Neuronal stem cell (in vitro differentiated cells): ENCODE results near the gene DCLRE1C.

Source experiments
- DNase-seq: peaks from one replicate; pipeline ENCODE4 v3.0.0-alpha.2; 2013; ENCODE audit warnings: low spot score
- H2AFZ ChIP-seq: one replicate; pipeline ENCODE4 v1.6.1; 2013; ENCODE audit warnings: mild to moderate bottlenecking, low read length, inconsistent platforms
- H2AK5ac ChIP-seq: 2 replicates; pipeline ENCODE4 v1.6.1; 2013; ENCODE audit warnings: low read depth, mild to moderate bottlenecking, inconsistent platforms, low read length, moderate library complexity, mixed read lengths
- H2BK120ac ChIP-seq: 2 replicates; pipeline ENCODE4 v1.6.1; 2013; ENCODE audit warnings: low read depth, mild to moderate bottlenecking, inconsistent platforms, low read length, moderate library complexity, mixed read lengths
- H2BK12ac ChIP-seq: one replicate; pipeline ENCODE4 v1.6.1; 2013; ENCODE audit warnings: low read length, inconsistent platforms
- H2BK15ac ChIP-seq: 2 replicates; pipeline ENCODE4 v1.6.1; 2013; ENCODE audit warnings: mild to moderate bottlenecking, low read length, inconsistent platforms, mixed read lengths
- H2BK5ac ChIP-seq: one replicate; pipeline ENCODE4 v1.6.1; 2013; ENCODE audit warnings: inconsistent platforms, mild to moderate bottlenecking, low read length, moderate library complexity
- H3K14ac ChIP-seq: one replicate; pipeline ENCODE4 v1.6.1; 2013; ENCODE audit warnings: low read length, inconsistent platforms
- H3K18ac ChIP-seq: 2 replicates; pipeline ENCODE4 v1.6.1; 2013; ENCODE audit warnings: low read length, inconsistent platforms
- H3K23ac ChIP-seq: 2 replicates; pipeline ENCODE4 v1.6.1; 2013; ENCODE audit warnings: low read depth, mild to moderate bottlenecking, mixed read lengths, low read length, inconsistent platforms; ENCODE audit not compliant: poor library complexity
- H3K27ac ChIP-seq: replicated peaks from 3 replicates; pipeline ENCODE4 v1.5.1; 2013; ENCODE audit warnings: low read length, inconsistent platforms
- H3K27me3 ChIP-seq, 3 experiments: 2 replicates each; pipeline ENCODE4 v1.6.1; 2013; ENCODE audit warnings: low read length in 3 of 3, mild to moderate bottlenecking in 2 of 3, inconsistent platforms in 1 of 3, low read depth in 1 of 3, mixed read lengths in 1 of 3, moderate library complexity in 1 of 3; ENCODE audit not compliant: control insufficient read depth in 3 of 3, insufficient read depth in 3 of 3
- H3K36me3 ChIP-seq, 2 donors: replicated peaks in 1 of 2; 2 replicates each; pipeline ENCODE4 v1.6.1; 2013; ENCODE audit warnings: low read length in 2 of 2; ENCODE audit not compliant: control insufficient read depth in 2 of 2, insufficient read depth in 2 of 2
- H3K4ac ChIP-seq: 2 replicates; pipeline ENCODE4 v1.6.1; 2013; ENCODE audit warnings: inconsistent platforms, mild to moderate bottlenecking, low read length, moderate library complexity
- H3K4me1 ChIP-seq, 2 donors: 1 replicate in 1 of 2; 2 replicates in 1 of 2; pipeline ENCODE4 v1.6.1; 2013; ENCODE audit warnings: low read length in 2 of 2, low read depth in 1 of 2; ENCODE audit not compliant: control insufficient read depth in 2 of 2, insufficient read depth in 1 of 2
- H3K4me2 ChIP-seq: one replicate; pipeline ENCODE4 v1.6.1; 2013; ENCODE audit warnings: mild to moderate bottlenecking, low read length, inconsistent platforms; ENCODE audit not compliant: insufficient read depth, poor library complexity, severe bottlenecking
- H3K4me3 ChIP-seq, 2 donors: 2 replicates each; pipeline ENCODE4 v1.5.1; 2013; ENCODE audit warnings: low read length in 2 of 2, mild to moderate bottlenecking in 2 of 2, inconsistent platforms in 1 of 2, moderate library complexity in 1 of 2
- H3K79me1 ChIP-seq: one replicate; pipeline ENCODE4 v1.6.1; 2013; ENCODE audit warnings: low read depth, mild to moderate bottlenecking, inconsistent platforms, low read length, moderate library complexity
- H3K9ac ChIP-seq: one replicate; pipeline ENCODE4 v1.6.1; 2013; ENCODE audit warnings: mild to moderate bottlenecking, low read depth, low read length, inconsistent platforms; ENCODE audit not compliant: poor library complexity
- H3K9me3 ChIP-seq, 2 donors: replicated peaks in 1 of 2; 2 replicates each; pipeline versions ENCODE3 to v1.6.1; 2013; ENCODE audit warnings: low read length in 2 of 2, mild to moderate bottlenecking in 2 of 2, inconsistent platforms in 1 of 2, low read depth in 1 of 2, mixed read lengths in 1 of 2, moderate library complexity in 1 of 2; ENCODE audit not compliant: control insufficient read depth in 2 of 2, insufficient read depth in 1 of 2
- H4K8ac ChIP-seq: one replicate; pipeline ENCODE4 v1.6.1; 2013; ENCODE audit warnings: low read depth, mild to moderate bottlenecking, inconsistent platforms, low read length, moderate library complexity
- H4K91ac ChIP-seq: one replicate; pipeline ENCODE4 v1.6.1; 2013; ENCODE audit warnings: low read length, low read depth, mild to moderate bottlenecking, inconsistent platforms; ENCODE audit not compliant: poor library complexity
- WGBS, 2 donors: extraction: QIAGEN DNeasy Blood & Tissue Kit; methylation state at CpG; one replicate each; pipeline ENCODE4 v1.1.7; 2013; ENCODE audit warnings: missing lambda C conversion rate in 2 of 2, mixed read lengths in 1 of 2; ENCODE audit not compliant: insufficient read length in 2 of 2, insufficient replicate concordance in 1 of 2; ENCODE audit errors: extremely low coverage in 2 of 2; 5-methylcytosine and 5-hydroxymethylcytosine counted together

Gene DCLRE1C

GRCh38 chr10:14879928-14880193, 74.0 kb downstream of the DCLRE1C start:
- no peak overlapping the region for H2BK5ac ChIP-seq
- no peaks in the 10 kb centered on the region for H3K79me1 ChIP-seq
- H2BK120ac ChIP-seq, result no peak overlapping the region
- H3K4ac ChIP-seq, result no peak overlapping the region
- no CpG with 5 or more reads among the region's 5 CpGs for WGBS, 2 donors
- H4K91ac ChIP-seq, result no peak overlapping the region
- no peak overlapping the region for H2AFZ ChIP-seq
- no peak overlapping the region for H3K27ac ChIP-seq
- H3K27me3 ChIP-seq, result no peaks in the 10 kb centered on the region
- H3K18ac ChIP-seq, result no peak overlapping the region
- no peak overlapping the region for H2BK15ac ChIP-seq
- H2AK5ac ChIP-seq, result no peak overlapping the region
- H3K36me3 ChIP-seq, result peaks cover 6 to 38% of the 10 kb centered on the region in 2 donors
- no peak overlapping the region for H4K8ac ChIP-seq
- H3K4me3 ChIP-seq, result peak overlapping the region; percentile 77 to 86
- no peak overlapping the region for H3K23ac ChIP-seq
- peak overlapping the region; percentile 59 for H3K4me2 ChIP-seq
- H3K9me3 ChIP-seq, result peaks cover 0 to 7% of the 10 kb centered on the region in 2 donors
- H3K9ac ChIP-seq, result no peak overlapping the region
- H3K4me1 ChIP-seq, result peaks cover 4 to 7% of the 10 kb centered on the region in 2 donors
- no peak overlapping the region for H2BK12ac ChIP-seq
- no peak overlapping the region for H3K14ac ChIP-seq
- DNase-seq, result no peak

DNA sequence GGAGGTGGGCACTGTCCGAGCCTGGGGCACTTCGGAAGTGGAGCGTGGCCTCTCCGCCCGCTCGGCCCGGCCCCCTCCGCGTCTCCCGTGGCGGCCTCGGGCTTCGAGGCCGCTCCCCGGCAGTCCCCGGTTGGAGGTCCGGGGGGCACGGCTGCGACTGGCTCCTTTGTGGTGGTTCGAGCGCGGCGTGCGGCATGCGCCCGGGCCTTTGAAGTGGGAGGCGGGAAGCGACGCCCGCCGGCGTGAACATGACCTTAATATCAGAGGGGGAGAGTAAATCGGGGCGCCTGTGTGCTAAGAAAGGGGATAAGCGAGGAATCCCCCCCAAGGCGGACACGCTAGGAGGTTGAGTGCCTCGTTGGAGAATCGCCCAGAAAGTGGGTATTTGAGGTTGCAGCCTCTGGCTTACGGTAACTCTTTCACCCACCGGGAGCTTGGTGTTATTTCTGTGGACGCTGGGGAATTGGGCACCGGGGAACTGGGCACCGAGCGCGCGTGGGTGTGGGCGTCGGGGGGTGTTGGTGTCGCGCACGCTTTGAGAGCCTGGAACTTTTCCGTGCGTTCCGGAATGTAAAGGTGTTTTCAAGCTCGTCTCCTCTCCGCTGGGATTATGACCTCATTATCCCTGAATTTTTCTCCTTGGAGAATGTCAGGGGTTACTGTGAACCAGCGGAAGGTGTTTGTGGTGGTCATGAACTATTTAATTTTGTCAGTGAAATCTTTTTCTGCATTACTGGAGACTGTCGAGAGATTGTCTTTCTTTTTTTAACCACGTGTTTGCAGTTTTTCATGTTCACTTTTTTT, 74.6 kb downstream of the DCLRE1C start:
- WGBS, 2 donors, result no CpG with 5 or more reads among the region's 60 CpGs
- Histone ChIP-seq H2BK15ac (peak overlapping the region; percentile 84), H4K91ac (no peak overlapping the region)

DNA sequence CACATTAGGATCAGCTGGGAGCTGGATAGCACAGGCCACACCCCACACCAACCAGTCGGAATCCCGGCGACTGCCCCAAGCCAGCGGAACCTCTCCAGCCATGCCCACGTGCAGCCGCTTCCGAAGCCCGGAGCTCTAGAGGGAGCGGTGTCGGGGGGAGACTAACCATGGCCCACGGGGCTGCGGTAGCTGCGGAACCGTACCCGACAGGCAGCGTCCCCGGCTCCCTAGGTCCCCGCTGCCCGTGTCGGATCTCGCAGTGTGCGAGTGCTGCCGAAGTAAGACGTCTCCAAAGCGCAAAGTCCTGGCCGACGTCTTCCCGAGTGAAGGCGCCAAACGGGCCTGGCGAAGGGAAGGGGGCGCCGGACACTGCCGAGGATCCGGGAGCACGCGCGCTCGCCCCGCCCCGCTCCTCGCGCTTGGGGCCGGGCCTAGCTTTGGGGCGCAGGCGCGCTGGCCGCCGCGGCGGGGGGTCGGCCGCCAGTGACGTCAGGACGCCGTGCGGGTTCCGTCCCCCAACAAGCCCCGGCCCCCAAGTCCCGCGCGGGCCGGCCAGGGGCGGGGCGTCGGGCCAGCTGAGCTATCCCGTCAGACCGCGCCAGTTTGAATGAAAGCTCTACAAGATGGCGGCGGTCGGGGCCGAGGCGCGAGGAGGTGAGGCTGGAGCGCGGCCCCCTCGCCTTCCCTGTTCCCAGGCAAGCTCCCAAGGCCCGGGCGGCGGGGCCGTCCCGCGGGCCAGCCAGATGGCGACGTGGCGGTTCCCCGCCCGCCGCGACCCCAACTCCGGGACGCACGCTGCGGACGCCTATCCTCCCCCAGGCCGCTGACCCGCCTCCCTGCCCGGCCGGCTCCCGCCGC, 75.4 kb downstream of the DCLRE1C start, which contains the start of gene SUV39H2:
Gene SUV39H2 (plus strand): TSS at position 601 of the 858 bp plus-strand sequence. CDS start 23 bp downstream, at position 624.
- peaks cover 5 to 29% of the 10 kb centered on the region in 2 donors for H3K36me3 ChIP-seq
- H2AFZ ChIP-seq, result peak within 1 kb of the TSS; percentile 99
- H3K14ac ChIP-seq, result peak within 1 kb of the TSS; percentile 97
- no peak within 1 kb of the TSS for H4K8ac ChIP-seq
- peak within 1 kb of the TSS; percentile 98 for H3K23ac ChIP-seq
- no peak within 1 kb of the TSS for H3K4ac ChIP-seq
- WGBS, 2 donors, result no CpG with 5 or more reads among the region's 102 CpGs
- H2BK15ac ChIP-seq, result peak within 1 kb of the TSS; percentile 84
- H3K4me1 ChIP-seq, result peaks cover 4 to 7% of the 10 kb centered on the region in 2 donors
- peak within 1 kb of the TSS; percentile 95 to 99 for H3K4me3 ChIP-seq
- DNase-seq, result peak; percentile 97
- H3K27me3 ChIP-seq, result no peaks in the 10 kb centered on the region
- no peak within 1 kb of the TSS for H4K91ac ChIP-seq
- no peaks in the 10 kb centered on the region for H3K79me1 ChIP-seq
- H3K18ac ChIP-seq, result peak within 1 kb of the TSS; percentile 99
- no peak within 1 kb of the TSS for H2BK120ac ChIP-seq
- peak within 1 kb of the TSS; percentile 85 for H3K4me2 ChIP-seq
- H2BK5ac ChIP-seq, result peak within 1 kb of the TSS; percentile 96
- H2BK12ac ChIP-seq, result no peak within 1 kb of the TSS
- no peaks in the 10 kb centered on the region for H3K9me3 ChIP-seq
- H2AK5ac ChIP-seq, result peak within 1 kb of the TSS; percentile 88
- H3K27ac ChIP-seq, result peak within 1 kb of the TSS; percentile 97
- H3K9ac ChIP-seq, result peak within 1 kb of the TSS; percentile 96

More for the DNA sequence above, 74.6 kb downstream of the DCLRE1C start:
- Histone ChIP-seq H2BK12ac (no peak overlapping the region), H3K18ac (peak overlapping the region; percentile 97), H2BK5ac (peak overlapping the region; percentile 93), H3K36me3 (peaks cover 6 to 36% of the 10 kb centered on the region in 2 donors), H3K14ac (peak overlapping the region; percentile 58), H2AK5ac (peak overlapping the region; percentile 88), H2AFZ (peak overlapping the region; percentile 89), H3K4me1 (peaks cover 4 to 7% of the 10 kb centered on the region in 2 donors), H3K9ac (peak overlapping the region; percentile 96), H3K4me2 (peak overlapping the region; percentile 71), H3K27ac (peak overlapping the region; percentile 74), H3K23ac (peak overlapping the region; percentile 98), H3K79me1 (no peaks in the 10 kb centered on the region), H3K4me3 (peak overlapping the region; percentile 86 to 99), H3K9me3 (peaks cover 0 to 7% of the 10 kb centered on the region in 2 donors), H3K4ac (no peak overlapping the region), H2BK120ac (no peak overlapping the region), H4K8ac (no peak overlapping the region), H3K27me3 (no peaks in the 10 kb centered on the region)
- DNase-seq, result no peak

GRCh38 chr10:14876764-14877163, 77.1 kb downstream of the DCLRE1C start:
- Histone ChIP-seq H2BK5ac (no peak overlapping the region), H3K27me3 (no peaks in the 10 kb centered on the region), H3K9me3 (no peaks in the 10 kb centered on the region), H2BK15ac (no peak overlapping the region), H2AFZ (no peak overlapping the region), H2BK120ac (no peak overlapping the region), H3K9ac (no peak overlapping the region), H3K4ac (no peak overlapping the region), H3K4me2 (no peak overlapping the region), H3K4me3 (peak overlapping the region in 1 of 2 donors; percentile 95), H4K91ac (no peak overlapping the region), H3K18ac (no peak overlapping the region), H2BK12ac (no peak overlapping the region), H3K27ac (no peak overlapping the region), H3K4me1 (peaks cover 2 to 7% of the 10 kb centered on the region in 2 donors), H4K8ac (no peak overlapping the region), H3K79me1 (no peaks in the 10 kb centered on the region), H3K23ac (no peak overlapping the region), H3K14ac (no peak overlapping the region), H3K36me3 (peaks cover under 1 to 16% of the 10 kb centered on the region in 2 donors), H2AK5ac (no peak overlapping the region)
- no CpG with 5 or more reads among the region's 9 CpGs for WGBS, 2 donors
- DNase-seq, result no peak
